K562 (cell line): ENCODE results near the gene NR5A2. TPM values are rescaled to one million over a fixed set of nuclear protein-coding genes. Genes with fewer than 3 reads are reported as not detected.

Experiments
- CREB1 ChIP-seq, 2 experiments: sonication (generic) in 1 of 2; formaldehyde crosslinking in 1 of 2; IDR thresholded peaks; 2 replicates each; pipeline versions ENCODE4 v1.6.1 to v1.8.0; 2012 to 2022; ENCODE audit warnings: inconsistent platforms in 1 of 2, mild to moderate bottlenecking in 1 of 2, missing genetic modification reagents in 1 of 2, moderate library complexity in 1 of 2
- ERF ChIP-seq: fragments of 450-650 bp; formaldehyde crosslinking; IDR thresholded peaks from 2 replicates; pipeline ENCODE4 v1.4.0; 2020; ENCODE audit warnings: mild to moderate bottlenecking, mixed read lengths
- GTF2A2 ChIP-seq: IDR thresholded peaks from 2 replicates; pipeline ENCODE4 v1.6.1; 2016; ENCODE audit warnings: mild to moderate bottlenecking, missing genetic modification characterization, missing compliant biosample characterization
- HDAC3 ChIP-seq: fragments of 450-650 bp; IDR thresholded peaks from 2 replicates; pipeline ENCODE4 v1.6.1; 2018; ENCODE audit warnings: borderline replicate concordance, mild to moderate bottlenecking, moderate library complexity; ENCODE audit not compliant: partially characterized antibody
- KLF1 ChIP-seq: fragments of 450-650 bp; IDR thresholded peaks from 2 replicates; pipeline ENCODE4 v1.6.1; 2016; ENCODE audit warnings: missing genetic modification characterization, missing compliant biosample characterization
- KLF16 ChIP-seq: IDR thresholded peaks from 2 replicates; pipeline ENCODE4 v1.6.1; 2016; ENCODE audit warnings: antibody characterized with exemption
- MCM5 ChIP-seq: fragments of 450-650 bp; IDR thresholded peaks from 2 replicates; pipeline ENCODE4 v1.6.1; 2016; ENCODE audit warnings: low read depth
- MCM7 ChIP-seq, 2 experiments: fragments of 450-650 bp; IDR thresholded peaks; 2 replicates each; pipeline ENCODE4 v1.6.1; 2016 to 2018
- MED1 ChIP-seq: sonication (generic); formaldehyde crosslinking; IDR thresholded peaks from 2 replicates; pipeline ENCODE4 v1.8.1; 2023; ENCODE audit warnings: missing genetic modification reagents, borderline replicate concordance
- NCOR1 ChIP-seq: fragments of 450-650 bp; IDR thresholded peaks from 2 replicates; pipeline ENCODE4 v1.6.1; 2016; ENCODE audit warnings: mild to moderate bottlenecking, moderate library complexity
- NONO ChIP-seq, 2 experiments: fragments of 200-400 bp in 1 of 2; fragments of 450-650 bp in 1 of 2; formaldehyde crosslinking in 1 of 2; IDR thresholded peaks; 2 replicates each; pipeline ENCODE4 v1.6.1; 2017; ENCODE audit warnings: low read depth in 2 of 2, mild to moderate bottlenecking in 2 of 2, moderate library complexity in 2 of 2, low read length in 1 of 2
- POLR3A ChIP-seq: IDR thresholded peaks from 2 replicates; pipeline ENCODE4 v1.6.1; 2011; ENCODE audit warnings: borderline replicate concordance, mild to moderate bottlenecking, moderate library complexity; ENCODE audit not compliant: insufficient read length, insufficient read depth; ENCODE audit errors: extremely low read depth
- PTRF ChIP-seq: fragments of 450-650 bp; IDR thresholded peaks from 2 replicates; pipeline ENCODE4 v1.6.1; 2016; ENCODE audit warnings: mild to moderate bottlenecking, missing genetic modification characterization, missing compliant biosample characterization
- RCOR1 ChIP-seq, 2 experiments: IDR thresholded peaks; 2 replicates each; pipeline ENCODE4 v1.6.1; 2012; ENCODE audit warnings: low read depth in 2 of 2, low read length in 2 of 2, borderline replicate concordance in 1 of 2, improper control_type of control experiment in 1 of 2
- SOX6 ChIP-seq: fragments of 450-650 bp; IDR thresholded peaks from 2 replicates; pipeline ENCODE4 v1.6.1; 2014; ENCODE audit warnings: mild to moderate bottlenecking
- TFAM ChIP-seq: fragments of 250-450 bp; sonication (Bioruptor Pico); conservative IDR thresholded peaks from 2 replicates; pipeline ENCODE4 v1.5.0; 2021; ENCODE audit warnings: mild to moderate bottlenecking, moderate library complexity
- ZFP36 ChIP-seq: fragments of 150-350 bp; IDR thresholded peaks from 2 replicates; pipeline ENCODE4 v1.6.1; 2018; ENCODE audit warnings: low read length, low read depth; ENCODE audit not compliant: partially characterized antibody
- ZNF23 ChIP-seq: fragments of 250-450 bp; sonication (Bioruptor Pico); IDR thresholded peaks from 2 replicates; pipeline ENCODE4 v1.4.0; 2020; ENCODE audit warnings: mild to moderate bottlenecking
- ZNF764 ChIP-seq: fragments of 250-450 bp; sonication (Bioruptor Pico); IDR thresholded peaks from 2 replicates; pipeline ENCODE4 v1.4.0; 2020; ENCODE audit warnings: low read depth, mild to moderate bottlenecking, moderate library complexity
- polyA plus RNA-seq, 8 experiments: library from polyadenylated mRNA; depleted of rRNA in 4 of 8; stranded (reverse) in 5 of 8; unstranded in 3 of 8; fragments of >200 nt; fragmentation: Nextera tagmentation in 2 of 8; fragmentation: Illumina TruSeq in 1 of 8; extraction: Ambion mirVana in 2 of 8; extraction: Trizol in 1 of 8; gene quantifications; 2 replicates each; pipeline versions ENCODE4 v1.2.1 to v1.2.3, GENCODE V29; 2011 to 2014; ENCODE audit warnings: inconsistent platforms in 1 of 8, missing spikeins in 1 of 8
- total RNA-seq, 7 experiments: library from RNA; depleted of rRNA in 6 of 7; stranded (reverse); fragments of >200 nt in 6 of 7; fragmentation: Illumina TruSeq in 2 of 7; extraction: Trizol in 2 of 7; gene quantifications; 2 replicates each; pipeline versions ENCODE4 v1.2.1 to v1.2.3, GENCODE V29; 2011 to 2021; ENCODE audit warnings: low replicate concordance in 1 of 7
- TF ChIP-seq, protein P1 (sequence below): fragments of 450-650 bp; IDR thresholded peaks from 2 replicates; pipeline ENCODE4 v1.6.1; 2017; ENCODE audit warnings: antibody characterized with exemption, mild to moderate bottlenecking
- TF ChIP-seq, protein P2 (sequence below), 2 experiments: fragments of 450-650 bp; conservative IDR thresholded peaks; 2 replicates each; pipeline ENCODE4 v1.6.1; 2017; ENCODE audit warnings: mild to moderate bottlenecking in 2 of 2, moderate library complexity in 2 of 2
- TF ChIP-seq, protein P3 (sequence below): fragments of 250-450 bp; sonication (Bioruptor Pico); IDR thresholded peaks from 2 replicates; pipeline ENCODE4 v1.4.0; 2020; ENCODE audit warnings: borderline replicate concordance

The NR5A2 gene
- total and polyA plus RNA-seq, 9 of the 15 experiments (the other 6 are each of a cell fraction or from before 2014, with no cell fraction given) = 0.13 to 0.40 (median 0.29) TPM

DNA sequence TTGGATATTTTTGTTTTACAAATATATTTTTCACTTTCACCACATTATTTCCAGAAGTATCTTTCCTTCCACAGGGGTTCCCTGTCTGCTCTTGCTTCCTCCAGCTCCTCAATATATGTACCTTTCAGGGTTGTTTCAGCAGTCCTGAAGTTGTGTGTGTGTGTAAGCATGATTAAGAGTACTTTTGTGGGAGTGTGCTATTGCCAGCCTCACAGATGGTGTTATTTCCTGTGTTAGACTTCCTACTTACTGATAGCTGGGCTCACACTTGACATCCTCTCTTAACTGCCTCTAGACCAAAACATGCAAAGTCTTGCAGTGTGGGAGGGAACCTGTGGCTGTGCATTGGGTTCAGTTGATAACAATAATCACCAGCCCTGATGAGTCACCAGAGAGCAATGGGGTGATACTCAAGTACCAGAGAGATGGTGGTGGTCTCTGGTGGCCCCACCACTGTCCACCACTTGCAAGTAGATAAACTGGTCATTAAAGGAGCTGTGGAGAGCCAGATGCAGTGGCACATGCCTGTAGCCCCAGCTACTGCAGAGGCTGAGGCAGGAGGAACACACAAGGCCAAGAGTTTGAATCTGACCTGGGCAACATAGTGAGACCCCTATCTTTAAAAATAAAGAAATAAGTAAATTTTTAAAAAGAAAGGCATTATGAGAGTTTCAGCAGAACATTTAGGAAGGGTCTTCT lies 126.7 kb downstream of the NR5A2 start (continued):
- TF ChIP-seq, protein P1, sequence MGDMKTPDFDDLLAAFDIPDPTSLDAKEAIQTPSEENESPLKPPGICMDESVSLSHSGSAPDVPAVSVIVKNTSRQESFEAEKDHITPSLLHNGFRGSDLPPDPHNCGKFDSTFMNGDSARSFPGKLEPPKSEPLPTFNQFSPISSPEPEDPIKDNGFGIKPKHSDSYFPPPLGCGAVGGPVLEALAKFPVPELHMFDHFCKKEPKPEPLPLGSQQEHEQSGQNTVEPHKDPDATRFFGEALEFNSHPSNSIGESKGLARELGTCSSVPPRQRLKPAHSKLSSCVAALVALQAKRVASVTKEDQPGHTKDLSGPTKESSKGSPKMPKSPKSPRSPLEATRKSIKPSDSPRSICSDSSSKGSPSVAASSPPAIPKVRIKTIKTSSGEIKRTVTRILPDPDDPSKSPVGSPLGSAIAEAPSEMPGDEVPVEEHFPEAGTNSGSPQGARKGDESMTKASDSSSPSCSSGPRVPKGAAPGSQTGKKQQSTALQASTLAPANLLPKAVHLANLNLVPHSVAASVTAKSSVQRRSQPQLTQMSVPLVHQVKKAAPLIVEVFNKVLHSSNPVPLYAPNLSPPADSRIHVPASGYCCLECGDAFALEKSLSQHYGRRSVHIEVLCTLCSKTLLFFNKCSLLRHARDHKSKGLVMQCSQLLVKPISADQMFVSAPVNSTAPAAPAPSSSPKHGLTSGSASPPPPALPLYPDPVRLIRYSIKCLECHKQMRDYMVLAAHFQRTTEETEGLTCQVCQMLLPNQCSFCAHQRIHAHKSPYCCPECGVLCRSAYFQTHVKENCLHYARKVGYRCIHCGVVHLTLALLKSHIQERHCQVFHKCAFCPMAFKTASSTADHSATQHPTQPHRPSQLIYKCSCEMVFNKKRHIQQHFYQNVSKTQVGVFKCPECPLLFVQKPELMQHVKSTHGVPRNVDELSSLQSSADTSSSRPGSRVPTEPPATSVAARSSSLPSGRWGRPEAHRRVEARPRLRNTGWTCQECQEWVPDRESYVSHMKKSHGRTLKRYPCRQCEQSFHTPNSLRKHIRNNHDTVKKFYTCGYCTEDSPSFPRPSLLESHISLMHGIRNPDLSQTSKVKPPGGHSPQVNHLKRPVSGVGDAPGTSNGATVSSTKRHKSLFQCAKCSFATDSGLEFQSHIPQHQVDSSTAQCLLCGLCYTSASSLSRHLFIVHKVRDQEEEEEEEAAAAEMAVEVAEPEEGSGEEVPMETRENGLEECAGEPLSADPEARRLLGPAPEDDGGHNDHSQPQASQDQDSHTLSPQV = peak; percentile 80
- TF ChIP-seq MCM5 (no peak), GTF2A2 (tag) (no peak), POLR3A (no peak), NONO (IDR thresholded peaks at IDR 0.05; ENCODE audit: low read depth in 2 of 2, low read length in 1 of 2) (peak in 1 of 2 experiments; percentile 63; a peak in 1 of 4 replicates), NCOR1 (peak; percentile 98), ZFP36 (no peak), ZNF764 (CRISPR knock-in tag) (no peak), KLF16 (peak; percentile 97), SOX6 (peak; percentile 93), CREB1 (IDR thresholded peaks at IDR 0.05) (peak; percentile 78), CREB1 (CRISPR knock-in tag; IDR thresholded peaks at IDR 0.05) (no peak), TFAM (CRISPR knock-in tag) (no peak), HDAC3 (peak; percentile 89), ERF (CRISPR knock-in tag) (peak; percentile 57; the same call in 1 of the 2 replicates), MCM7 (IDR thresholded peaks at IDR 0.05) (no peak), KLF1 (no peak), MED1 (CRISPR knock-in tag) (no peak), PTRF (tag) (no peak), ZNF23 (no peak), RCOR1 (IDR thresholded peaks at IDR 0.05; ENCODE audit: borderline replicate concordance in 1 of 2, low read depth in 2 of 2, low read length in 2 of 2) (peak; percentile 52 to 95; a peak in 3 of 4 replicates)
- TF ChIP-seq, protein P2, sequence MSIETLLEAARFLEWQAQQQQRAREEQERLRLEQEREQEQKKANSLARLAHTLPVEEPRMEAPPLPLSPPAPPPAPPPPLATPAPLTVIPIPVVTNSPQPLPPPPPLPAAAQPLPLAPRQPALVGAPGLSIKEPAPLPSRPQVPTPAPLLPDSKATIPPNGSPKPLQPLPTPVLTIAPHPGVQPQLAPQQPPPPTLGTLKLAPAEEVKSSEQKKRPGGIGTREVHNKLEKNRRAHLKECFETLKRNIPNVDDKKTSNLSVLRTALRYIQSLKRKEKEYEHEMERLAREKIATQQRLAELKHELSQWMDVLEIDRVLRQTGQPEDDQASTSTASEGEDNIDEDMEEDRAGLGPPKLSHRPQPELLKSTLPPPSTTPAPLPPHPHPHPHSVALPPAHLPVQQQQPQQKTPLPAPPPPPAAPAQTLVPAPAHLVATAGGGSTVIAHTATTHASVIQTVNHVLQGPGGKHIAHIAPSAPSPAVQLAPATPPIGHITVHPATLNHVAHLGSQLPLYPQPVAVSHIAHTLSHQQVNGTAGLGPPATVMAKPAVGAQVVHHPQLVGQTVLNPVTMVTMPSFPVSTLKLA (conservative IDR thresholded peaks at IDR 0.05) = peak; percentile 43 to 76
- TF ChIP-seq, protein P3, sequence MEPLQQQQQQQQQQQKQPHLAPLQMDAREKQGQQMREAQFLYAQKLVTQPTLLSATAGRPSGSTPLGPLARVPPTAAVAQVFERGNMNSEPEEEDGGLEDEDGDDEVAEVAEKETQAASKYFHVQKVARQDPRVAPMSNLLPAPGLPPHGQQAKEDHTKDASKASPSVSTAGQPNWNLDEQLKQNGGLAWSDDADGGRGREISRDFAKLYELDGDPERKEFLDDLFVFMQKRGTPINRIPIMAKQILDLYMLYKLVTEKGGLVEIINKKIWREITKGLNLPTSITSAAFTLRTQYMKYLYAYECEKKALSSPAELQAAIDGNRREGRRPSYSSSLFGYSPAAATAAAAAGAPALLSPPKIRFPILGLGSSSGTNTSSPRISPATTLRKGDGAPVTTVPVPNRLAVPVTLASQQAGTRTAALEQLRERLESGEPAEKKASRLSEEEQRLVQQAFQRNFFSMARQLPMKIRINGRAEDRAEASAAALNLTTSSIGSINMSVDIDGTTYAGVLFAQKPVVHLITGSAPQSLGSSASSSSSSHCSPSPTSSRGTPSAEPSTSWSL = no peak
